ENCODE results near the gene LONP1.

GRCh38 chr19:5706876-5707573, 12.9 kb downstream of the LONP1 start:
- no peak for TF ChIP-seq CTCF (IDR thresholded peaks at IDR 0.05)
- no peak for TF ChIP-seq POLR2A (IDR thresholded peaks at IDR 0.05)

All from Peyer's patch (tissue), 4 donors.